GM12875 (cell line): ENCODE measurements around the gene SSB.

Experiments
- H3K4me3 ChIP-seq: one replicate; pipeline ENCODE4 v1.5.1; 2011; ENCODE audit warnings: low read depth, low read length, control low read depth
- CTCF ChIP-seq: IDR thresholded peaks from 2 replicates; pipeline ENCODE4 v1.5.1; 2011; ENCODE audit warnings: low read depth, mild to moderate bottlenecking, control low read depth, inconsistent platforms, low read length, moderate library complexity, borderline replicate concordance; ENCODE audit not compliant: insufficient read depth

The SSB gene

DNA sequence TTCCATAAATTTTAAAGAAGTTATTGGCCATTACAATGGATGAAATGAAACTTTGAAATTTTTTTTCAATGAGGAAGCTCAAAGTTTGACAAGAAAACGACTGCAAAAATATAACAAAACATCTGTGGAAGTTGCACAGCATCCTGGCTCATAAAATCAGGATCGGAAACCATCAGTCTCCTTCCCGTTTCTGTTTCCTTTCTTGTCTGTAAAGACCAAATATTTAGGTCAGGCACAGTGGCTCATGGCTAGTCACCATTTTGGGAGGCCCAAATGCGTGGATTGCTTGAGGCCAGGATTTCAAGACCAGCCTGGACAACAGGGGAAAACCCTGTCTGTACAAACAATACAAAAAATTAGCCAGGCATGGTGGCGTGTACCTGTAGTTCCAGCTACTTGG is 27.6 kb upstream of the SSB start:
- TF ChIP-seq CTCF, result no peak
- no peak overlapping the region for H3K4me3 ChIP-seq

DNA sequence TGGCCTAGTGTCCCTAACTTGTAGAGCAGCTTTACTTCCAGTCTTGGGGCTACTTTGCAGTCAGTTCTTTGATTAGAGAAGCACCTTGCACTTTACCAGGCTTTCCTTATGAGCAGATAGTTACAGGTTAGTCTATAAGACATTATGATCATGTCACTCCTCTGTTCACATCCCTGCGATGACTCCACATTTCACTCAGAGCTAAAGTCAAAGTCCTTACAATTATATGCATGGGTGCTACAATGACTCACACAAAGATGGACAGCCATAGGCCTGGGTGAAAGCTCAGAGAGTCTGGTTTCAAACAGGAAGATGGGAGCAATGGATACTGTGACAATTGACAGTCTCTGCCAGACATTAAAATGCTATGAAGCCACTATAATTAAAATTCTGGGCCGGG is 27.1 kb upstream of the SSB start:
- no peak for TF ChIP-seq CTCF
- H3K4me3 ChIP-seq, result no peak overlapping the region

- TF ChIP-seq CTCF, result no peak
- no peak overlapping the region for H3K4me3 ChIP-seq
Observed at GRCh38 chr2:169772651-169773050, 26.0 kb upstream of the SSB start.

DNA sequence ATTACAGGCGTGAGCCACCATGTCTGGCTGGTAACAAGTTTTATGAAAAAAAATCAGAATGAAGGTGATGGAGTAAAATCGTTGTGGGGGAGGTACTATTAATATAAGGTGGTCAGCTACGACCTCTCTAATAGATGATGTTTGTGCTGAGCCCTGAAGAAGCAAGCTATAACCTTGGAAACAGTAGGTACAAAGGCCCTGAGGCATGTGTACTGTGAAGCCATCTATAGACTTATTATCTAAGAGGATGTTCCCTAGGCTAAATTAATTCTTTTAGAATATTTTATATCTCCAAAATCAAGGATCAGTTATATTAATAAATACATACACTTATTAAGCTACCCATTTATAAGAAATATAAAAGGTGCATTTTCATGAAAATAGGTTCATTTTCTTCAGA is 23.3 kb upstream of the SSB start:
- no peak for TF ChIP-seq CTCF
- no peak overlapping the region for H3K4me3 ChIP-seq

DNA sequence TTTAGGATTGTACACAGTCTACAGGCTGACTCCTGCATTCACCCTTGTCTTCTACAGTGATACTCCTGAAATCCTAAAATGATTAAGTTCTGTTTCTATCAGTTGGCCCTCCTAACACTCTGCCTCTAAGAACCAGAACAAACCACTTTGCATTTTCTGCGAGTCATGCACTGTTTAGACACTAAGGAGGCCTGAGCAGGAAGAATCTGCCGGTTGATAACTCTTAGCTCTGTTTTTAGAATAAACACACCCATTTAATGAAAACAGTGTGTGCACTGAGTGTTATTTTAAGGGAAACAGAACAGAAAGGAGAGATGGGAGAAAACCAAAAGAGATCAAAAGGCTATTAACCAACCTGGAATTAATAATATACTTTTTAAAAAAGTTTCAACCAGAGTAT is 22.9 kb upstream of the SSB start:
- TF ChIP-seq CTCF, result no peak
- no peak overlapping the region for H3K4me3 ChIP-seq

DNA sequence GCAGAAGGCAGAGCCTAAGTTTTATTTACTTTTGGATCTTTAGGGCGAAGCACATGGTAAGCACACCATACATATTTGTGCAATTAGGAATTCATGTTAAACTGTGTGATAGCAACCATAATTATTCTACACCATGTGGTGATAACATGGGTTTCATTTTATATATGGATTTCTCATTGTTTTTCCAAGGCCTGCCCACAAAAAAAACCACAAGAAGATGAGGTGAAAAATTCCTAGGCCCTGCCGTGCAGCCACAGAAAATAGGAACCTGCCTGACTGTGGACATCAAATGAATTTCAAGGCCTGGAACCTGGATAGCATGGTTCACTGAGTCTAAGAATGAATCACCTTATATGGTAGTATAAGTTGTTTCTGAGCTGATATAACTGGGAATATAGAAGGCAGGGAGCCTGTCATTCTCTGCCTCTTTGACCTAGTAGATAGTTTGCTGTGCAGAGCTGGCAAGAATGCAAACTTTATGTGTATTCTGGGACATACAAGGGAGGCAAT is 22.4 kb upstream of the SSB start:
- TF ChIP-seq CTCF, result no peak
- H3K4me3 ChIP-seq, result no peak overlapping the region

DNA sequence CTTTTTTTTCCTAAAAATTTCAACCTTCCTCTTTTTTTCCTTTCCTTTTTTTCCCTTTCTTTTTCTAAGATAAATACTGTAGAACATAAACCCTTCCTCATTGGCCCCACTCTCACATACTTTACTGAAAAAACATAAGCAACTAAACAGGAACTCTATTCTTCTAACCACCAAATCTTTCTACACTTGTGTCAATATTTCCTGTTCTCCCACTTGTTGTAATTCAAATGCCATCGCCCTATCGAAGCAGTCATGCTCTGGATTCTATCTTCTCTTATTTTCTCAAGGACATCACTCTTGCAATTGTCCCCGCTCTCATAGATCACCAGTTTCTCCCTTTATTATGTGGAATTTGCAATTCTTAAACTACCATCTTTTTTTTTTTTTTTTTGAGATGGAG is 20.2 kb upstream of the SSB start:
- H3K4me3 ChIP-seq, result no peak overlapping the region
- TF ChIP-seq CTCF, result no peak
